Stimulated activated CD4-positive, alpha-beta T cell treated with anti-CD3 and anti-CD28 coated beads, Interleukin-12 subunit alpha, Interleukin-12 subunit beta, amount 100 ng/mL, for 48 hours (primary cell): ENCODE results near the gene MACROH2A1.

ENCODE experiments used
- DNase-seq, 3 donors: peaks; one replicate each; pipeline ENCODE4 v3.0.0-alpha.2; 2020; ENCODE audit warnings: low read depth in 2 of 3, low spot score in 1 of 3

Gene MACROH2A1

DNA sequence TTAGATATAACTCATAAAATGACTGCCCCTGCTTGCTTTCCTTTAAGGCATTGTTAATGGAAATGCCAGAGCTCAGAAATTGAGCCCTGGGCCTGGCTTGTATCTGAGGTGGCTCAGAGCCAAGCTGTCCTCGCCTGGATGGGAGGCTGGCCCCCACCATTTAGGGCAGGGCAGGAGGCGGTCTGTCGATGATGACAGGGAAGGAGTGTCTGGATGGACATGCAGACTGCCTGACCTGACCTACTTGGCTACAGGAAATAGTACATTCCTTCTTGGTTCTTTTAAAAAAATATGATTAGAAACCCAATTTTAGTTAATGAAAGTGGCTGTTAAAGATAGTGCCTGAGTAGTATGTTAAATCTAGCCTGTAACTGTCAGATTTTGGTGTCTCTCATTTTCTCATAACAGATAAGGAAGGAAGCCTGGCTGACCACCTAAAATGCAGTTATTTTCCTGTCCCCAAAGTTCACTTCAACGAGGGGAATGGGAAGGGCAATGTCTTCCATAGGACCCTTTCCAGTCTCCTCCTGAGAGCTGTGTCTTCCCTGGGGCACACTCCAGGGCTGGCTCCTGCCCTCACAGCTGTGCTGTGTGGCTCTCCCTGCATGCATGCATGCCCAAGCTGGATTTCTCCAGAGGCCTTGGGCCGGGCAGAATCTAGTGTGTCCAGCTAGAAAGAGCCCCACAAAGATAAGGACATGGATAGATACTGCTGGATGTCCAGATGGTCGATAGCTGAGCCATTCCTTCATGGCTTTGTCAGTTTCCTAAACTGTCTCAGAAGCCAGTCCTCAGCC is 42.3 kb downstream of the MACROH2A1 start:
- no peak for DNase-seq

DNA sequence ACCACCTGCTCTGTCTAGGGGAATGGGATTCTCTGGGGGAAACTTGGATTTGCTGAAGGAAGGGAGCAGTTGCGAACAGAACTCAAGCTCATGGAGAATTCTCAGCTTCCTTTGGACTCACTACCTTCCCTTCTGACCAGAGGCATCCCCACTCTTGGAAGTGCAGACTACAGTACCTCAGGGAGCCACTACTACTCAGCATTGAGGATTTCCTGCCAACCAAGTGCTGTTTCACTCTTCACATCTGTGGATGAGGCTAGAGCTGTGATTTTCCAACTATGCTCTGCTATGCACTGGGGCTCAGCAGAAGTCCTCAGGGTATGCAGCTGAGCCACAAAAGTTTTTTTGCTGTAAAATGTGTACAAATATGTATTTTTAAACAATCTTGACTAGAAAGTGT is 43.9 kb downstream of the MACROH2A1 start:
- DNase-seq = no peak

DNA sequence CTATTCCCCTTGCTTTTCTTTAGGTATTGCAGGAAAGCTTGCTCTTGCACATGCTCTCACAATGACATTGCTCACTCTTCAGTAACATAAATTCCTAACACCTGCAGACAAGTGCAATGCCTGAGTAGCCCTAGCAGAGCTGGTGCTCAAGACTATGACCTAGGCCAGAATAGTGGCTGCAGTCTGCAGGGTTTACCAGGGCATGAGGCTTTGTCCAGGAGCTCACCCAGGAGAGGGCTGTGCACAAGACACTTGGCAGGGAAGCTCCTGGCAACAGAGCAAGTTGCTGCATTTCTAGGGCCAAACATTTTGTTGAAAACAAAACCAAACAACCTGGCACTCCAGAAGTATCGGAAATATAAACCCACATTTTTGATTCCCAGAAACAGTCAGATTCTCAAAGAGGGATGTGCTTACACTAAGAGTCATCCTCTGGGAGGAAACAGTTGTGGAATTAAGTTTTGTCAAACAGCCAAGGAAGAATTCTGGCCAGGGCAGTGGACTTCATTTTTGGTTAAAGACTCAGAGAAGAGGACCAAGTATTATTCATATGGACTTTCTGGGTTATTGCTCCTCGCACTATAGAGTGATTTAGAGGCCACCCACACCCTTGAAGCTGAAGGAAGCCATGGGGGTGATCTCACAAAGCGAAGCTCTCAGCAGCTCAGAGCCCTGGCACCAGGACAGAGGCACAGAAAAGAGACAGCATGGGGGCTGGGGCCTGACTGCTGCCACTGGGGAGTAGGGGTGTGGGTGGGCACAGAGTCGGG is 44.9 kb downstream of the MACROH2A1 start:
- no peak for DNase-seq

DNA sequence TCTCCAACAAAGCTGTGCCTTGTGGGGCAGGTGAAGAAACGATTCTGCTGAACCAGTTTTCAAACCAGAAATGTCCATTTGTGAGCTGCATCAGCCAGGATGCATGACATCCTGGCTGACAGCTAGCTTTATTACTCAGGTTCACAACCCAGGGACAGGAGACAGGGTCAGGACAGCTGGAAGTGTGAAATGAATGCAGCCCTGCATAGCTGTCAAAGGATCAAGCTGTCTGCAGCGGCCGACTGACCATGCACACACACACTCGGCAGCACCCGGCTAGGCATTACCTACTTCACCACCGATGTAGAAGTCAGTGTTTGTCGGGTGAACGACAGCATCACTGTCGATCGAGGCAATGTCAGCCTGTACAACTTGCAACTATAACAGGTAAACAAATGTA is 48.5 kb downstream of the MACROH2A1 start:
- no peak for DNase-seq

DNA sequence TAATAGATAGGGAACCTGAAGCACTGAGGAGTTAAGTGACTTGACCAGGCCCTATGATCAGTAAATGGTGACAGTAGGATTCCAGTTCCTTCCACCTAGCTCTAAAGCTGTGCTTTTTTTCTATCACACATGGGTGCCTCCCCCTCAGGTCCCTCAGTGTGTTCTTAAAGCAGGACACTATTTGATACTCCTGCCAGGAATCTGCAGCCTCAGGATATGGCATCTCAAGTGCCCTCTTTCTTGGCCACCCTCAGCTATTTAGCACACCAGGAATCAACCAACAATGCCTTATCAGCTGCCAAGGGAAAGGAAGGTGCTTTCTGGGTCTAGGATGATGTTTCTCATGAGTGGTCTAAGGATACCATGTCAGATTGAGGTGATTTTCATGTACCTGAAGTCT is 49.1 kb downstream of the MACROH2A1 start:
- DNase-seq = no peak

DNA sequence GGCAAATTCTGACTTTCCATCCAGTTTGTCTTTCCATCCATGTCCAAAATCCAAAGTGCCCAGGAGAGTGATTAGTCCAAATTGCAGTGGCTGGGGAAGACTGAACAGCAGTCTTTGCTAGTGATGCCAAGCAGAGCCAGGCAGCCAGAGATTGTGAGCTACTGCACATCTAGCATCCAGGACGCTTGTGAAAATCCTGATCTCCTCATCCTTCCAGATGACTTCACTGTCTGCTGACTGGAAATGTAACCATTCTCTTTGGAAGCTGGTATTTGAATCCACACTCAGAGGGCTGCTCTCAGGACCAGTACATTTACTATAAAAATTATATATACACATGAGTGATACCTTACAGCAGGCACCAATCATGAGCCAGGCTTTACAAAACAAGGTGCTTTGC is 49.6 kb downstream of the MACROH2A1 start:
- DNase-seq = no peak

DNA sequence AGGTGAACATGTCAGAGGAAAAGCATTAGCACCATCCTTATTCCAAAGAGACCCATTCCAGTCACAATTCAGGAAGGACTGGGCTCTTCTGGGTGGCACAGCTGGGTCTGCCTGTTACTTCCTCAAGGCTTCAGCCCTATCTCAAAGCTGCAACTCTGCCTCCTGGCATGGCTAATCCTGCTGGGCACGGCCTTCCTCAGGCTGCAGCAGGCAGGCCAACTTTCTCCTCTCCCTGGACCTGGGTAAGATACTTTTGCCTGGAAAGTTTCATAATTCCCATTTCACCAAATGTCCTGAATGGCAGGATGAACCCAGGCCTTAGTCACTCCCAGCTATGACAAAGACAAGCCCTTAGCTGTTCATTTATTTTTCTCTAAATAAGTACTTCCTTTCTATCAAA is 50.1 kb downstream of the MACROH2A1 start:
- DNase-seq = no peak

DNA sequence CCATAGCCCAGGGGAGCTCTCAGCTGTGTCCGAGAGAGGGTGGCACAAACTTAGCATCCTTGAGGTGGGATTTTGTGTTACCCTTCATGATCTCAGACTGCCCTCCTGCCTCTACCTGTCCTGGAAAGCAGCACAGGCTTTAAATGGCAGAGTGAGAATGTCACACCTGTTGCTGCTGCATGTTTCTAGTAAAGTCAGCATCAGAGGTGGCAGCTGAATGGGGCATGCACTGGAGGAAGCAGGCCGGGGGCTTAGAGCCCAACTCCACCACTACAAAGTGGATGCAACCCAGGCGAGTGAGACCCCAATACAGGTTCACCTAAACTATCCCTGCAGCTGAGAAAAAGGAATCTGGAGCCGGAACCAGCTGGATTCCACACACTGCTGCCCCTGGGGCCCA is 51.6 kb downstream of the MACROH2A1 start:
- DNase-seq = no peak

DNA sequence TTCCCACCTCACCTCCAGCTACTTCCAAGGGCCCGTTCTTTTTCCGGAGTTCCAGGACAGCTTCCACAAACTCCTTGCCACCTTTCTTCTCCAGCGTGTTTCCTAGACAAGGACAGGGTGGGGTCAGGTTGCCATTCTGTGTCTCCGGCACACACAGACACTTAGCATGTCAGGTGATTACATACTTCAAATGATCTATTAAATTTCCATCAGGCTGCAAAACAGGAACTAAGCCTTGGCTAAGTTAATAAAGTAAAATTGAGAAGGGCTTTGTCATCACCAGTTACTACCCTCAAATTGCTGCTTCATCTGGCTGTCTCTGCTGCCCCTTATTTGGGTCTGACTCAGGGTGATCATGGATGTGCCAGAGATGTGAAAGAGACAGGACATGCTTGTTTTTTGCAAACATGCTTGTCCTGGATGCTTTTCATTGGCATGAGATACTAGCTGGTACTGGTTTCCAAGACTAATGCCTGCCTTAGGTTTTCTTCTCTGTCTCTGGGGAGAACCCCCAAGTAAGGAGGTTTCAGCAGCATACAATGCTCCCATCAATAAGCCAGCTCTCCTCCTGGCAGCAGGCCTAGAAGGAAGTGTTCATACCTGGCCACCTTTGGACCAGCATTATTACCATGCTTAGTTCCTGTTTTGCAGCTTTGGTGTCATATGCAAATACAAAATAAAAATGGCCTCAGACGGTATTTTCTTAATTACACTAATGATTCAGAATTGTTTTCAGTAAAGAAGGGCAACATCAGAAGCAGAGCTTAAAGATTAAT is 52.9 kb downstream of the MACROH2A1 start:
- no peak for DNase-seq

DNA sequence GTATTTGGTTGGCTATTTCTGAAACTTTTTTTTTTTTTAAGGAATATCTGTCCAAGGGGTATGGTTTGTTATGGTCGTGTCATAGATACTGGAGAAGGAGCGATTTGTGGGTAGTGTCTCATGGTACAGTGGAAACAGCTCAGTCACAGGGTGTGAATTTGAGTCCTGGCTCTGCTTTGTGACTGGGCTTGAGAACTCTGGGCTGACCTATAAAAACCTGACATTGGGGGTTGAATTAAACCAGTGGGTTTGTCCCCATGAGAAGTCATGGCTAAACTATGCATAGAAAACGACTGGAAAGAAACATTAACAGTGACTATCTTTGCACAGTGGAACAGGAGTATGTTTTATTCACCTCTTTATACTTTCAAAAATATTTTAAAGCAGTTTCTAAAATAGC is 54.7 kb downstream of the MACROH2A1 start:
- DNase-seq = no peak

DNA sequence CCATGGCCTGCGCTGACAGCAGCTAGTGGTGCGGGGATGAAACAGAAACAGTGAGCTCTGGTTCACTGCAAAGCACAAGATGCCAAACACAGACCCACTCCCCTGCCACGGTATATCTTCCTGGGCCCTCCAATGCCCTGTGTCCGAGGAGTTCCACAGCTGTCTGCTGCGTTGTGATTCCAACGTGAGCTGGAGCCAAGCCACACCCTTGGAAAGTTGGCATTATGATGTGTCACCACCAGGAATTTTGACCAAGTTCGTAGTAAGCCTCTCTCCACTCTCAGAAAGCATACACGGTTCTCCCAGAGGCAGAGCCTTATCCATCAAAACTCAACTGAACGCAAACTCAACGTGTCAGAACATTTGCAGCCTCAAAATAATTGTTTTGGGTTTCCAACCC is 55.6 kb downstream of the MACROH2A1 start:
- no peak for DNase-seq

DNA sequence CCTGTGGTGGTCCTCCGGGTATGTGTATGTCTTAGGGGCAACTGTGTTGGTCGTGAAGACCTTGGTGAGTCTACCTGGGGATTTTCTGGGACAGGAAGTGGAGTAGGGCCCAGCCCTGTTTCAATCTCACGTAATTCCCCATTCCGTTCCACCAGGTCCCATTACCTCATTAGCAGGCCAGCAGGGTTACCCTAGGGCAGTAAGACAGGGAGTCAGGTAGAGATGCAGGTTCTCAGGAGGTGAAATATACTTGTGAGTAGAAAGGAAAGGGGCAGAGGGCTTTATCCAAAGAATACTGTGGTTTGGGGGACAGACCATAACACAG is 56.5 kb downstream of the MACROH2A1 start:
- no peak for DNase-seq

DNA sequence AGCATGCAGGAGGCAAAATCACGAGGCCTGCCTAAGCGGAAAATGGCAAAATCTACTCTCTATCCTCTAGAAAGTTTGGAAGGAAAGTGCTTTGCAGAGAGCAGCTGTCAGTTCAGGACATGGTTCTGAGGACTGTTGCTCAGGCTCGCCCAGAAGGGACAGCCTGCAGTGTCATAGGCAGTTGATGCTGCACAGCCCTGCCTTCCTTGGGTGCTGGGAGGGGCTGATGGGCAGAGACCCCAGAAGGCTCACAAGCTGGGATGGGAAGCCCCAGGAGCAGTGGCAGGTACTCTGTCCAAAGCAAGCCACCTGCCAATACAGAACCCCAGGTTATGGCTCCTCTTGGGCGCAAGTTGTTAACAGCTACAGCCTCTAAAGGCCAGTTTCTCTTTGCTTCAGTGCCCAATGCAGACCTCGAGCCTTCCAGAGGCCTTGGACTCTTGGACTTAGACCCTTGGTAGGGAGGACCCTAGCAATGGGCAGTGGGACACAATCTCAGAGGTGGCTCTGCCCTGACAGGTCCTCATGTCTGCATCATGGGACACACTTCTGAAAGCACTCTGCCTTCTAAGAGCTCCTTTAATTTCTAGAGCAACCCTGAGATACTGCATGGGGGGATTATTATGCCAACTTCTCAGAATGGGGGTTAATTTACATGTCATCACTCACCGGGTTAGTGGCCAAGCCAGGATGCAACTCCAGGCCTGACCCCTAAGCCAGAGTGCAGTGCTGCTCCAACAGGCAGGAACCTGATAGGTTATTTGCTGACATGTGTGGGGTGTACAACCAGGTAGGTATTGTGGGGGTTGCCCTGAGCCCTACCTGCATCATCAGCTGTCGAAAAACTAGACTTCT is 57.1 kb downstream of the MACROH2A1 start:
- DNase-seq = no peak

DNA sequence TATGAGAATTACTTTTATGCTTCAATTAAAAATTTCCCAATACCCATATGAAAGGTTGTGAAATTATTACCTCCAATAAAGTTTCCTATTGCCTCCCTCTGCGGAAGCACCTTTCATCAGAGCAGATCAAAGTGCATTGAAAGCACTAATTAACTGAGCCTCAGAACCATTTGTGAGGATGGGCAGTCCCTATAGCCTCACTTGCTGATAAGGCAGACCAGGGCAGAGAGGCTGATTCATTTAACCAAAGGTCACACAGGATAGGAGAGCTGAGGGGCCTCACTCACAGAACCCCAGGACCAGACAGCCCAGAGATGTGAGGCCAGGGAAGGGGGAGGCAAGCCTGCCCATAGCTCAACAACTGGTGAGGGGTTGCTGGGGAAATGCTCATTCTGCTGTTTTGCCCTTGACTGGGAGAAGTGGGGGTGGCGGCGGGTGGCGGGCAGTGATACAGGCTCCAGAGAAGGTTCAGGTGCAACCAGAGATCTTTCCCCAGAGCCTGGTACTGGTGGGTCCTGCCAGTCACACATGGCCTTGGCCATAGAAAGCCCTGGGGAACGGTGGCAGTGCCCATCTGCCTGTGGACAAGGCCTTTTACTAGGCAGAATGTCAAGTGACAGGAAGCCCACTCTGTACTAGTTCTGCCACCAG is 57.9 kb downstream of the MACROH2A1 start:
- no peak for DNase-seq

DNA sequence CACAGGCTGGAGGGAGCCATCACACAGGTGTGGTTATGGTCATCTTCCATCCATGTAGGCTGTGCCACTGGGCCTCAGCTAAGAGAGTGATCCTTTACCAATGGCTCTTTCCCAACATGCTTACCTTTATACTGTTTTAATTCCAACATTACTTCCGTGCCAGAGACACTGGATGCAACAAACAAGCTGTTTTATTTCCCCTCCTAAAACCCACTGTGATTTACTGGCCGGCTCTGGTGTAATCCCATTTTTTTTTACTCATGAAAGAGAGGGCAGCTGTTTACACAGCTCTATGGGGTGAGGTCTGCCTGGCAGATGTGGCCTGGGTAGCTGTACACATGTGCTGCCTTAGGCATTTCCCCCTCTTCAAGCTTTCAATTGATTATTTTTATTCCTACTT is 58.5 kb downstream of the MACROH2A1 start:
- no peak for DNase-seq

DNA sequence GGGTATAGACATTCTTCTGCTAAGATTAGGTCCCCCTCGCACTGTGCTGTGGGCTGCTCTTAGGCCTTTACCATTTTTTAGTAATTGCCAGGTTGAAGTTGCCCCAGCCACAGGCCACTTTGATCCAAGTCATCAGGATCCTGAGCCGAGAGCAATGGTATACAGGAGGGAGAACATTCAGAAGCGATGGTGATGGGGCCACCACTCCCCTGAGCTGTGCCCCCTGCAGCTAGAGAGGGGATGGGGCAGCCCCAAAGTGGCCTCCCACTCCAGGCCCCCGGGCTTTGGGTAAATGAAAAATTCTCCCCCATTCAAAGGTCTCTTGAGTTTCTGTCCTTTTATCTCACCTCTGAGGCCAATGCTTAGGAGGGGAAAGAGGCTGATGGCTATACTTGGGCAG is 59.4 kb downstream of the MACROH2A1 start:
- no peak for DNase-seq

DNA sequence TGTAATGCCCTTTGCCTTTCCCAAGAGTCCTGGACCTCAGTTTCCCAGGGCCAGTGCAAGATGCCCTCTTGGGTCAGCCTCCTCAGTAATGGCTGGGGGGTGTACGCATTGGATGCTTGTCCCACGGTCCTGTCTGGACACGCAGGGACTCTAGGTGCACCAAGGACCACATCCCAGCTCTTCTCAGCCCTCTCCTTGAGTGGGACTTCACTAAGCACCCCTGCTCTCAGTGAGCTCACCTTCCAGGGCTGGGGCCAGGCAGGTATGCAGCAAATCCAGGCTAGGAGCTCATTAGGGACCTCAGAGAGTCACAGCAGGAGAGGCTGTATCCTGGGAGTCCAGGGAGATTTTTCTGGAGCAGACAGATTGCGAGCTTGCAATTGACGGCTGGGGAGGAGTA is 59.8 kb downstream of the MACROH2A1 start:
- DNase-seq = no peak

DNA sequence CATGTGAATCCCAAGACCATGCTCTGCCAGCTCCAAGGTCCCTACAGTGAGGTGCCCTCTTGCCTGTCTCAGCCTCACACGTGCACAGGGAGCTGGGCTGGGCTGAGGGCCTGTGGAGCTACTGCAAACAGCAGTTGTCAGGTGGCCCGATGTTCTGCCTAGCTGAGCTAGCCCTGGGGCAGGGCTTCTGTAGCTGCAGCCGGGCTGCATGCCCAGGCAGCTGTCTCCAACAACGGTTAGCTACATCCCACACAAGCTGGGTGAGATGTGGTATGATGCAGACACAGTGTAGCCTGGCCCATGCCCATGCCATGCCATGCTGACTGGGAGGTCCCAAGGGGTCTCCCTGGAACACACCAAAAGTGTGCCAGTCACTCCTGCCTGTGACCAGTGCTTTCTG is 62.0 kb downstream of the MACROH2A1 start:
- no peak for DNase-seq

DNA sequence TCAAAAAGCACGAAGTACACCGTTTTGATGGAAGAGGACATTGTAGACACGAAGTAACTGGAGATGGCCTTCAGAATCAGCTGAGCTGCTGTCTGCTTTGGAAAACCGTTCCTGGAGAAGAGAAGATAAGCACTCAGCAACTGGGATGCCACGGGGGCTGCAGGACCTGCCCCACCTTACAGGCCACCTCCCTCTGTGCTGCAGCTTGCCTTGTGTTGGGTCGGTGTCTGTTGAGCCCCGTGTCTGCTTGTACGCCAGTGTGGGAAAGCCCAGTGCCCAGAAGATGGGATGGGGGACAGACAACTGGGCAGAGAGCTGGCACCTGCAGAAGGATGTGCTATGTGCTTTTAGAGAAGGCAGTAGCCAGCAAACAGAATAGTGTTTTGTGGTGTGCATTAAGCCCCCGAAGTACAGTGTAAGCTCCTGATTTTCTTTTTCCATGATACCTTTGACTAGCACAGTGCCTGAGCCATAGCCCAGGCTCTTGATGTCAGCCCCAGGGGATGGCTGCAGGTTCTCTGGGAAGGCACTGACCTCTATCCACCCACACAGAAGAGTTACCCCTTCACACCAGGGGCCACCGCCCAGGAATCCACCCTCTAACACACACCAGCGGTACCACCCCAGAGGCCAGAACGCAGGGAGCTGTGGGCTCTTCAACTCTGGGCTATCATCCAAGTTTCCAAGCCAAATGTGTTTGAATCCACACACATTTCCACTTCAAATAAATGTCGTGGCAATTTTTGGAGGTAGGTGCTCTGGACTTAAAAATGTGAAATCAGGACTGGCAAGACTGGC is 63.8 kb downstream of the MACROH2A1 start:
- no peak for DNase-seq
